IPS-NIHi11 (cell line): ENCODE measurements around the gene CAP2.
"Not testable (repeated sequence)": the region's sequence is repeated elsewhere in the genome, so short reads cannot be mapped to it uniquely, and the experiment has no call there.

Source experiments
- DNase-seq: peaks from one replicate; pipeline ENCODE4 v3.0.0; 2012; ENCODE audit warnings: mixed read lengths, low spot score

CAP2 gene

GRCh38 chr6:17397764-17398194 lies 4.4 kb downstream of the CAP2 start:
- DNase-seq: no peak

- not testable (repeated sequence) for DNase-seq
These were observed 12.0 kb downstream of the CAP2 start for GRCh38 chr6:17405181-17405943.

GRCh38 chr6:17405944-17406245 lies 12.5 kb downstream of the CAP2 start:
- no peak for DNase-seq

GRCh38 chr6:17408081-17408480 lies 14.7 kb downstream of the CAP2 start:
- DNase-seq: no peak

GRCh38 chr6:17410281-17410680 lies 16.9 kb downstream of the CAP2 start:
- no peak for DNase-seq

GRCh38 chr6:17413313-17413750 lies 19.9 kb downstream of the CAP2 start:
- DNase-seq: no peak

- not testable (repeated sequence) for DNase-seq
These were observed 21.0 kb downstream of the CAP2 start for GRCh38 chr6:17414395-17414794.

- DNase-seq: no peak
These were observed 21.9 kb downstream of the CAP2 start for GRCh38 chr6:17415321-17415720.

- no peak for DNase-seq
These were observed 23.4 kb downstream of the CAP2 start for GRCh38 chr6:17416806-17417205.

GRCh38 chr6:17417817-17418216 lies 24.4 kb downstream of the CAP2 start:
- peak; percentile 32 for DNase-seq

- no peak for DNase-seq
These were observed 25.1 kb downstream of the CAP2 start for GRCh38 chr6:17418281-17419188.

- DNase-seq: no peak
These were observed 25.8 kb downstream of the CAP2 start for GRCh38 chr6:17419189-17419575.

GRCh38 chr6:17420368-17420767 lies 27.0 kb downstream of the CAP2 start:
- DNase-seq: no peak

GRCh38 chr6:17421406-17421805 lies 28.0 kb downstream of the CAP2 start:
- no peak for DNase-seq

- DNase-seq: no peak
These were observed 29.6 kb downstream of the CAP2 start for GRCh38 chr6:17423026-17423425.

GRCh38 chr6:17427062-17427461 lies 33.7 kb downstream of the CAP2 start:
- no peak for DNase-seq

- DNase-seq: no peak
These were observed 34.2 kb downstream of the CAP2 start for GRCh38 chr6:17427617-17428016.

GRCh38 chr6:17428595-17429120 lies 35.3 kb downstream of the CAP2 start:
- DNase-seq: not testable (repeated sequence)

GRCh38 chr6:17429383-17430061 lies 36.1 kb downstream of the CAP2 start:
- no peak for DNase-seq

- DNase-seq: peak; percentile 18
These were observed 38.2 kb downstream of the CAP2 start for GRCh38 chr6:17431581-17431980.

GRCh38 chr6:17432356-17432755 lies 39.0 kb downstream of the CAP2 start:
- DNase-seq: no peak

GRCh38 chr6:17439243-17439993 lies 46.0 kb downstream of the CAP2 start:
- no peak for DNase-seq
